Omental fat pad (tissue), 4 donors: ENCODE measurements around the gene LGALS7. TPM values are rescaled to one million over a fixed set of nuclear protein-coding genes. Genes with fewer than 3 reads are reported as not detected.

Source experiments
- ATAC-seq: fragments of 150-250 bp; one replicate; pipeline ENCODE4 v1.9.1; 2016; ENCODE audit warnings: mild to moderate bottlenecking, moderate library complexity; ENCODE audit not compliant: low FRiP score
- DNase-seq: peaks from one replicate; pipeline ENCODE4 v3.0.0-alpha.2; 2019; ENCODE audit warnings: low spot score
- CTCF ChIP-seq, 3 donors: fragments of 450-650 bp; IDR thresholded peaks; one replicate each; pipeline ENCODE4 v1.5.1; 2016 to 2017; ENCODE audit warnings: antibody characterized with exemption in 3 of 3, mild to moderate bottlenecking in 3 of 3, moderate library complexity in 2 of 3
- small RNA-seq: library from RNA; depleted of rRNA; stranded (forward); fragments of <200 nt; gene quantifications from one replicate; pipeline ENCODE3, GENCODE V24; 2016
- total RNA-seq, 4 donors: library from RNA; depleted of rRNA; stranded (reverse); fragments of >200 nt; gene quantifications; one replicate each; pipeline ENCODE4 v1.1.0, GENCODE V29; 2016

Gene LGALS7
- total RNA-seq, 4 donors from 2014 or later = not detected

- DNase-seq (no peak), ATAC-seq (no peak)
- no peak for TF ChIP-seq CTCF (IDR thresholded peaks at IDR 0.05)
Observed at GRCh38 chr19:38723990-38724854, 49.1 kb downstream of the LGALS7 start.

DNA sequence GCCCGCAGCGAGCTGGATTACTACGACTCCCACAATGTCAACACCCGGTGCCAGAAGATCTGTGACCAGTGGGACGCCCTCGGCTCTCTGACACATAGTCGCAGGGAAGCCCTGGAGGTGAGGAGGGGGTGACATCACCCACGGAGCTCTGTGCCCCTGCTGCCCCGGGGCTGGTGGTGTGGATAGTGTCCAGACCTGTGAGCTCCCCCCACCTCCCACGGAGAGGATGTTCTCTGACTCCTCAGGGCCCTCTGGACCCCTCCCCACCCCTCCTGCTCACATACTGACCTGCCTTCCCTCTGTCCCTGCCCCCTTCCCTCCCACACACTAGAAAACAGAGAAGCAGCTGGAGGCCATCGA lies 49.7 kb downstream of the LGALS7 start:
- ATAC-seq (no peak), DNase-seq (no peak)
- no peak for TF ChIP-seq CTCF (IDR thresholded peaks at IDR 0.05)

DNA sequence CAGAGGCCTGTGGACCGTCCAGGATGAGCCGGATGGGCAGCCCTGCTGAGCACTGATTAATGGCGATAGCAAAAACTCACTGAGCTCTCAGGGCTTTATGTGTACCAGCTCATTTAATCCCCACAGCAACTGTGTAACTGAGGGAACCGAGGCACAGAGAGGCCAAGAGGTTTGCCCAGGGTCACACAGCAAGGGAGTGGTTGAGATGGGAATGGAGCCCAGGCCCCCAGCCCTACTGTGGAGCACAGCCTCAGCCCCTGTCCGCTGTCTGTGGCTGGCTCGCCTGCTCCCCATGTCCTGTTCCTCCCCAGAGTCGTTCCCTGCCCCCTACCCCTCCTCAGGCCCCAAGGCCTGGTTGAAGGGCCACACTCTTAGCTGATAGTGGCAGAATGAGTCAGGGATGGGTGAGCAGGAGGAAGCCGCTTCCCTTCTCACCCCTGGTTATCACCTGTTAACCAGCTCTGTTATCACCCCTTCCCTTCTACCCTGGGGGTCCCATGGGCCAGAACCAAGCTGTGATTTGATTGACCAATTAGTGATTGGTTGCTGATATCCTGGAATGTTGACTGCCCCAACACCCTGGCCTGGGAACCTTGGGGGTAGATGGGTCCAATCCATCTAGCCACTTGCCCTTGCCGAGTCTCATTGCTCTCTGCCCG lies 50.2 kb downstream of the LGALS7 start:
- DNase-seq (no peak), ATAC-seq (no peak)
- TF ChIP-seq CTCF (IDR thresholded peaks at IDR 0.05) = no peak

- TF ChIP-seq CTCF (IDR thresholded peaks at IDR 0.05) = no peak
- DNase-seq (no peak), ATAC-seq (no peak)
Observed at GRCh38 chr19:38721979-38722773, 51.1 kb downstream of the LGALS7 start.

DNA sequence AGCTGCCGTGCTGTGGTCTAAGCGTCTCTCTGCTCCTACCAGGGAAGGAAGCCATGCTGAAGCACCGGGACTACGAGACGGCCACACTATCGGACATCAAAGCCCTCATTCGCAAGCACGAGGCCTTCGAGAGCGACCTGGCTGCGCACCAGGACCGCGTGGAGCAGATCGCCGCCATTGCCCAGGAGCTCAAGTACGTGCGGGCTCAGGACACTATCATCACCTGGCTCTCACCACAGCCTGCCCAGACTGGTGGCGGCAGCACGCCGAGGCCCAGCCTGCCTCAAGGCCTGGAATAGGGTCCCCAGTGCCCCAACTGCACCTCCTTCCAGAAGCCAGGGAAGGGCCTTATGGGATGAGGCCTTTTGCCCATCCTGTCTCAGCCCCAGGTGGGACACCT lies 51.8 kb downstream of the LGALS7 start:
- DNase-seq (no peak), ATAC-seq (no peak)
- TF ChIP-seq CTCF (IDR thresholded peaks at IDR 0.05) = no peak

Small RNA genes within 50 kb of the gene (small RNA-seq; reads per million reads assigned to genes)
- gene RNU6-140P = not detected

Other genes starting within 250 kb of the LGALS7 start
- 1 to 10 TPM; 1.5 to 3.2 (median 2.7) TPM for gene MAP4K1, start 155.6 kb downstream of the LGALS7 start, total RNA-seq
- 100 to 1,000 TPM; 364 to 556 (median 476) TPM for gene EIF3K, start 154.3 kb downstream of the LGALS7 start, total RNA-seq
- gene ACTN4, start 125.9 kb downstream of the LGALS7 start, total RNA-seq = 100 to 1,000 TPM; 290 to 517 (median 367) TPM
- gene CAPN12, start 29.0 kb downstream of the LGALS7 start, total RNA-seq = 1 to 10 TPM; 1.0 to 2.5 (median 1.4) TPM
- gene LGALS7B, start 15.7 kb upstream of the LGALS7 start, total RNA-seq = not detected
- 1 to 10 TPM in 1 of 4 donors, under 1 TPM in 1, not detected in 2; 0.46 to 1.6 TPM for gene LGALS4, start 39.4 kb upstream of the LGALS7 start, total RNA-seq
- 100 to 1,000 TPM; 101 to 145 (median 128) TPM for gene ECH1, start 58.3 kb upstream of the LGALS7 start, total RNA-seq
- 100 to 1,000 TPM; 138 to 180 (median 169) TPM for gene HNRNPL, start 76.5 kb upstream of the LGALS7 start, total RNA-seq
- 10 to 100 TPM in 1 of 4 donors, 1 to 10 TPM in 3; 5.3 to 10.4 (median 7.1) TPM for gene RINL, start 104.8 kb upstream of the LGALS7 start, total RNA-seq
- 100 to 1,000 TPM in 1 of 4 donors, 10 to 100 TPM in 3; 59.6 to 115 (median 74.5) TPM for gene SIRT2, start 126.1 kb upstream of the LGALS7 start, total RNA-seq
- gene NFKBIB, start 126.5 kb upstream of the LGALS7 start, total RNA-seq = 10 to 100 TPM; 19.6 to 30.9 (median 22.7) TPM
- gene CCER2, start 138.7 kb upstream of the LGALS7 start, total RNA-seq = under 1 TPM in 2 of 4 donors, not detected in 2; 0.50 to 0.84 TPM
- 10 to 100 TPM in 3 of 4 donors, 1 to 10 TPM in 1; 9.7 to 14.8 (median 11.8) TPM for gene SARS2, start 157.2 kb upstream of the LGALS7 start, total RNA-seq
- gene MRPS12, start 157.4 kb upstream of the LGALS7 start, total RNA-seq = 10 to 100 TPM; 27.3 to 46.0 (median 37.7) TPM
- 10 to 100 TPM; 31.2 to 43.6 (median 38.2) TPM for gene FBXO17, start 202.2 kb upstream of the LGALS7 start, total RNA-seq